ENCODE data around the gene HIGD1B.

Gene HIGD1B

DNA sequence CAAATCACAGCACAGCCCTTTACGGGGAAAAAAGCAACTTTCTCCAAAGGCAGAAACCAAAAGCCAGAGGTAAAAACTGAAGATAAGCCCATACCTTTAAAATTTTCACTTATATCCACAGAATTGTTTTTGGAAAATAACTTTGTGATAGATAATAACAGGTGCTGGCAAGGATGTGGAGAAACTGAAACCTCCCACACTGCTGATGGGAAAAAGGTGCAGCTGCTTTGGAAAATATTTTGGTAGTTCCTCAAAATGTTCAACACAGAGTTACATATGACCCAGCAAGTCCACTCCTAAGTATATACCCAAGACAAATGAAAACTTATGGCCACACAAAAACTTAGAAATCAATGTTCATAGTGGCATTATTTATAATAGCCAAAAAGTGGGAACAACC is 39.3 kb downstream of the HIGD1B start:
- DNase-seq (ENCODE audit: extremely low read depth, low read depth), result no peak
- TF ChIP-seq, protein P1, sequence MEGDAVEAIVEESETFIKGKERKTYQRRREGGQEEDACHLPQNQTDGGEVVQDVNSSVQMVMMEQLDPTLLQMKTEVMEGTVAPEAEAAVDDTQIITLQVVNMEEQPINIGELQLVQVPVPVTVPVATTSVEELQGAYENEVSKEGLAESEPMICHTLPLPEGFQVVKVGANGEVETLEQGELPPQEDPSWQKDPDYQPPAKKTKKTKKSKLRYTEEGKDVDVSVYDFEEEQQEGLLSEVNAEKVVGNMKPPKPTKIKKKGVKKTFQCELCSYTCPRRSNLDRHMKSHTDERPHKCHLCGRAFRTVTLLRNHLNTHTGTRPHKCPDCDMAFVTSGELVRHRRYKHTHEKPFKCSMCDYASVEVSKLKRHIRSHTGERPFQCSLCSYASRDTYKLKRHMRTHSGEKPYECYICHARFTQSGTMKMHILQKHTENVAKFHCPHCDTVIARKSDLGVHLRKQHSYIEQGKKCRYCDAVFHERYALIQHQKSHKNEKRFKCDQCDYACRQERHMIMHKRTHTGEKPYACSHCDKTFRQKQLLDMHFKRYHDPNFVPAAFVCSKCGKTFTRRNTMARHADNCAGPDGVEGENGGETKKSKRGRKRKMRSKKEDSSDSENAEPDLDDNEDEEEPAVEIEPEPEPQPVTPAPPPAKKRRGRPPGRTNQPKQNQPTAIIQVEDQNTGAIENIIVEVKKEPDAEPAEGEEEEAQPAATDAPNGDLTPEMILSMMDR (IDR thresholded peaks at IDR 0.05; ENCODE audit: low read depth, low read length, missing control alignments), result no peak
- no peak overlapping the region for H3K4me3 ChIP-seq (replicated peaks; ENCODE audit: low read depth, low read length)

DNA sequence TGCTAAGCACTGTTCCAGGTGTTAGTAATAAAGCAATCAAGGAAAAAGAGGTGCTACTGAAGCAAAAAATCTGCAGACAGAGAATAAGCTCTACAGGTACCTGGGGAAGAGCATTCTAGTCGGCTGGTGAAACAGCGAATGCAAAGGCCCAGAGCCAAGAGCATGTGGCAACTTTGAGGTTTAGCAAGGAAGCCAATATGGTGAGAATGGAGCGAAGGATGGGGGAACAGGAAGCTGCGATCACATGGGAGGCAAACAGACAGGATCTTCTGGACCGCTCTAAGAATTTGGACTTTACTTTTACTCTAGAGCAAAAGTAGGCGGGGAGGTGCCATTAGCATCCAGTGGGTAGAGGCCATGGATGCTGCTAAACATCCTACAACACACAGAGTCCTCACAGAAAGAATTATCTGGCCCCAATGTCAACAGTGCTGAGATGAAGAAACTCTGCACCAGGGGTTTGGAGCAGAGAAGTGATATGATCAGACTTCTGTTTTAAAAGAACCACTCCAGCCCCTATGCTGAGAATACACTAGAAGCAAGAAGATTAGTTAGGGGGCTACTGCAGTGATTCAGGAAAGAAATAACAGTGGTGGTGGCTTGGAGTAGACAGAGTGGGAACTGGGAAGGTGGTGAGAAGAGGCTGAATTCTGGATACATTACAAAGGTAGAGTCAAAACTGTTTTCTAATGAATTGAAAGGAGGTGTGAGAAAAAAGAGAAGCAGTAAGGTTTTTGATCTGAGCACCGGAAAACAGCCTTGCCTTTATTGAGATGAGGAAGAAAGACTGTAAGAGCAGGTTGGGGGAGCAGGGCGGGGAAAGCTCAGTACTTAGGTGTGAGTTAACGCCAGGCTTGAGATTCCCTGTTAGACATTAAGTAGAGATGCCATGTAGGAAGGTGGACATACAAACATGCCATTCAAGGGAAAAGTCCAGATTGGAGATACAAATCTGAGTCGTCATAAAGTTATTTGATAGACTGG is 40.6 kb downstream of the HIGD1B start:
- no peak overlapping the region for H3K4me3 ChIP-seq (replicated peaks; ENCODE audit: low read depth, low read length)
- no peak for DNase-seq (ENCODE audit: extremely low read depth, low read depth)
- TF ChIP-seq, protein P1 (IDR thresholded peaks at IDR 0.05; ENCODE audit: low read depth, low read length, missing control alignments), result no peak

DNA sequence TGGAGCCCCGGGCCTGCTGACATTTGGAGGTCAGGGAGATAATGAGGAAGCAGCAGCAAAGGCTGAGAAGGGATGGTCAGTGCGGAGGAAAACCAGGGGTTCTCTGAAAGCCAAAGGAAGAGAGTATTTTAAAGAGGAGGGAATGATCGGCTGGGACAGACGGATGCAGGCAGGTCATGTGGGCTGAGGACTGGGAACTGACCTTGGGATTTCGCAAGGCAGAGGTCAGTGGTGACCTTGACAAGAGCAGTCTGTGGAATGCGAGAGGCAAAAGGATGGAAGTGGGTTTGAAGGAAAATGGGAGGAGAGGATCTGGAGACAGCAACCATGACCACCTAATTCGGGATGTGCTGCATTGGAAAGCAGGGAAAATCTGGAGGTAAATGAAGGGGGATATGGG is 41.3 kb downstream of the HIGD1B start:
- DNase-seq (ENCODE audit: extremely low read depth, low read depth), result no peak
- TF ChIP-seq, protein P1 (IDR thresholded peaks at IDR 0.05; ENCODE audit: low read depth, low read length, missing control alignments), result no peak

GRCh38 chr17:44892250-44892649 is 44.6 kb downstream of the HIGD1B start:
- DNase-seq (ENCODE audit: extremely low read depth, low read depth), result no peak
- TF ChIP-seq, protein P1 (IDR thresholded peaks at IDR 0.05; ENCODE audit: low read depth, low read length, missing control alignments), result no peak
- no peak overlapping the region for H3K4me3 ChIP-seq (replicated peaks; ENCODE audit: low read depth, low read length)

More for the DNA sequence above, 41.3 kb downstream of the HIGD1B start:
- H3K4me3 ChIP-seq (replicated peaks; ENCODE audit: low read depth, low read length), result no peak overlapping the region

GRCh38 chr17:44894642-44895041 is 47.0 kb downstream of the HIGD1B start:
- no peak overlapping the region for H3K4me3 ChIP-seq (replicated peaks; ENCODE audit: low read depth, low read length)
- no peak for DNase-seq (ENCODE audit: extremely low read depth, low read depth)
- TF ChIP-seq, protein P1 (IDR thresholded peaks at IDR 0.05; ENCODE audit: low read depth, low read length, missing control alignments), result no peak

- TF ChIP-seq, protein P1 (IDR thresholded peaks at IDR 0.05; ENCODE audit: low read depth, low read length, missing control alignments), result no peak
- DNase-seq (ENCODE audit: extremely low read depth, low read depth), result no peak
- H3K4me3 ChIP-seq (replicated peaks; ENCODE audit: low read depth, low read length), result peak overlapping the region; percentile 85
Observed at GRCh38 chr17:44898768-44899073, 51.0 kb downstream of the HIGD1B start.

Measured in HFF-Myc (cell line).